HL-60/S4 treated with retinoic acid at 250 ng/mL for 4 days and 3 days (cell line): ENCODE results near the gene CBLN1.
"Not testable (repeated sequence)": the region's sequence is repeated elsewhere in the genome, so short reads cannot be mapped to it uniquely, and the experiment has no call there.

ENCODE experiments used
- in situ Hi-C: fragments of 300-500 bp; cut with MboI; formaldehyde crosslinking; loops from 2 replicates; pipeline ENCODE4 v1.7.0; 2022; ENCODE audit warnings: low sequenced_read_pairs

CBLN1 gene

DNA sequence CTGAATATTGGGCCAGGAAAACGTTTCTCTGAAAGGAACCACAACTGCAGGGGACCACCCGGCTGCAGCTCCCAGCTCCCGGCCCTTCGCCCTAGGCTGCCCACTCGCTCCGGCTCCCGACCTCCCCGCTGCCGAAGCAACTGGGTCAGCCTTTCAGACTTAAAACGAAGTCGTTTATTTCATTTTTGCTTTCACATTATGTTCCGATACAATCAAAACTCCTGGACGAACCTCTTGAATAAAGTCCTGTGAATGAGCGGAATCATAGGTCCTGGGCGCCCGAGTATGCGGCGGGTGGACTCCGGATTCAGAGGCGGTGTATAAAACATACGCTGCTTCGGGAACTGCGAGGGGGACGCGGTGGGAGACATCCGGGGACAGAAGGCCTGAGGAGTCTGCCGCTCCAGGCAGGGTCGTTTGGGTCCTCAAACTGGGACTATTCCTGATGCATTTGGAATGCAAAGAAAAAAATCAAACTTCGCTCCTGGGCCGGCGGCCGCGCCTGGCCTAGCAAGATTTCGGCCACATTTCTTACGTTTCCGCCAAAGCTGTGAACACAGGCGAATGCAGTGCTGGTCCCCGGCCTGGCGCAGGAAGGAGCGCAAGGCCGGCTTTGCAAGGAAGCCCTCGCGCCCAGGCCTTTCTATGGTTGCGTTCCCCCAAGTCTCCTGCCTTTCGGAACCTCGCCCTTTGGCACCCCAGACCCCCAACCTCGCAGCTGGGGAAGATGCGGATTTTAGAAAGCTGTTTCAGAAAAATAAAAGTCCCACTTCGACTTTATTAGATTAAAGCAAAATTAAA lies 3.7 kb downstream of the CBLN1 start:
- in situ Hi-C loops = no loop called here

GRCh38 chr16:49277386-49277742 lies 4.3 kb downstream of the CBLN1 start:
- in situ Hi-C loops = no loop called here

DNA sequence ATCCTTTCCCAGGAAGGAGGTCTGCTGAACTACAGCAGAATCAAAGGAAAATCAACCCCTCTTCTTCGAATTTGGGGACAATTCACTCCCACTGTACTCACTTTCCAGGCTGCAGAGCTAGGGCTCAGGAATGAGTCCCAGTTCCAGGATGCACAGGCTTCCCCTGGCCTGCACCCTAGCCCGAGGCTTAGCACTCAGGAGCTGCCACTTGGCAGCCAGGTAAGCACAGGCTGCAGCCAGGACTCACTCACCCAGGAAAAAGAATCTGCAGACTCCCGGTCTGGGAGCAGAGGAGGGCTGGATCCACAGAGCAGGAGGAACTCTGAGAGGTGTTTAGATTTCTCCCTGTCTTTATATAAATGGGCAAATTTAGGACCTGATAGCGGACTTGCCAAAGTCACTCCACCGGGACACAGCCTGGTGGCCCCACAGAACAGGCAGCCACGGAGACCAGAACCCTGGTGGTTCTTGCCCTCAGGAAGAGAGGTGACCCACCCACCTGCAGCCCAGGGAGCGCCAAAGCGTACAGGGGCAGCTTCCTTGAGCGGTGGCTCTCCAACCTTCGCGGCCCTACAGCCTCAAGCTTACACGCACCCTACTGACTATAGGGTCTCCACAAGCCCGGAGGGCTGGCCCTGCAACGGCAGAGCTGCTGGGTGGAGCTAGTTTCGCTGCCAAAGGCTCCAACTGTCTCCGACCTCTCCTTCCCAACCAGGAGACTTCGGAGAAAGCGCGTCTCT lies 4.8 kb downstream of the CBLN1 start:
- in situ Hi-C loops = no loop called here

DNA sequence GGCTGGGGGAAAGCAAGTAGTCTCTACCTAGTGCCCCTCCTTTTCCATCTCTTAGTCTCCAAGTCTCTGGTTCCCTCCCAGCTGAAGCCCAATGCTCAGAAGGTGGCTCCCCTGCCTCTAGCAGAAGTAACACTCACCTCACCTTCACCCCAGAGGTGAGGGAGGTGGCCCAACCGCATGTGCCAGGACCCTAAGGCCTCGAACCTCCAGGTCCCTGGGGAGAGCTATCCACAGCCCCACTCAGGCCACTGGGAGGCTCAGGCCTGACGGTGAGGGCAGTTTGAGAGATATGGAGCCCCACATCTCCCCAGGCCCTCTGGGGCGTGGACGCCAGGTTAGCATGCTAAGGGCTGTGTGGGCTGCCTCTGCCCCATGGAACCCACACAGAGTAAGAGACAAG lies 5.8 kb downstream of the CBLN1 start:
- in situ Hi-C loops = no loop called here

DNA sequence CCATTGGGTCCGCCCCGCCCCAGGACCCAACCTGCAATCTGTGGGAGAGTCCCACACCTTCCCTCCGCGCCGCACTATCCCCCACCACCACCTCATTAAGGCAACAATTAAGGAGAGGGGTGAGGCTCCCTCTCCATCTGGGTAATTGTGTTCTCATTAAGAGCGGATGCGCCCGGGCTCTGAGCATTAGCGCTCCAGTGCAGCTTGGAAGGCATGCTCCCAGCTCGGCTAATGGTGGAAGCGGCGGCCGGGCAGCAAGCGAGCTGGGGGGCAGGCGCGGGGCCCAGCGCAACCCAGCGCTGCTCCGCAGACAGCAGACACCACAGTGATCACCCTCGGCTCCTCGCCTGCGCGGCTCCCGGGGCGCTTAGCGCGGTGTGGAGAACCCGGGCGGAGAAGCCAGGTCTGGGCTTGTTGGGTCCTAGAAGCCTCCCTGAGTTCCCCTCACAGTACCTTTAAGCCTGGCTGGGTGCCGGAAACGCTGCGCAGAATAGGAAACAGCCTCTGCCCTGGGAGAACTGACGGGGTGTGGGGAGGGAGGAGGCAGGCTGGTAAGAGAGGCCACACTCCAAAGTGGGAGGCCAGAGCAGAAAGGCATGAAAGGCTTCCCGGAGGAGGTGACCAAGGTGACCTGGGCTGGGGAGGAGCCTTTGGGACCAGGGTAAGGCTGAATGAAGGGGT lies 6.4 kb downstream of the CBLN1 start:
- in situ Hi-C loops = no loop called here

DNA sequence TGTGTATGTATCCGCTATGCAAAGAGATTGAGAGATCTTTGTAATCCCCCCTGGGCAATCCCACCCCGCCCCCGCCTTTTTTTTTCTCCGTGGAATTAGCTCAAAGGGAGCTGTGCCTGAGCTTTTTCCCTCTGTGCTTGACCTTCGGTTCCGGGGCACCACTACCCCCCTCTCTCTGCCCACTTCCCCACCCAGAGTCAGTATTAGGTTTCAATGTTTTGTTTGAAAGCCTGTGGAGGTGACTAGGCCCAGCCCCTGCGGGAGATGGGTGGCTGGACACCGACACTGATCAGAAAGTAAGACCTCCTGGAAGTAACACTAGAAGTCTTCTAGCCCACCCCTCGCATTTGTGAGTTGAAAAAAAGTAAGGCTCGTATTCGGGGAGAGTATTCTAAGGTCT lies 7.0 kb downstream of the CBLN1 start:
- in situ Hi-C loops = no loop called here

- in situ Hi-C loops = no loop called here
Observed at GRCh38 chr16:49273771-49274170, 7.9 kb downstream of the CBLN1 start.

DNA sequence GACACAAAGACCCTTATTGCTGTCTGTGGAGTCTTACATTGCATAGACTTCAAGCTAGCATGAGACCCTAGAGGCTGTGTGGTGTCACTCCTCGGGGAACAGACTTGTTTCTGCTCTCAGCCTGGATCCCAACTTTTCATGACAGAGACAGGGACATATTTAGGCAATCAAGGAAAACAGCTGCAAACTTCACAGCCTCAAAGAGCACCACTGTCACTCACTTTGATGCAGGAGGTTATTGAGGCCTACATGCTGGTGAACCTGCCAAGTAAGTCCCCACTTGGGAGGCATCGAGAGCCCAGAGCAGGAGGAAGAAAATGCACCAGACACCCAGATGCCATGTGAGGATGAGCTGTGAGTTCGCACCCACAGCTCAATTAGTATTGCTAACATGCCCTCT lies 10.3 kb downstream of the CBLN1 start:
- in situ Hi-C loops = no loop called here

- in situ Hi-C loops = no loop called here
Observed at GRCh38 chr16:49269201-49269600, 12.4 kb downstream of the CBLN1 start.

GRCh38 chr16:49268667-49269066 lies 13.0 kb downstream of the CBLN1 start:
- in situ Hi-C loops = no loop called here

- in situ Hi-C loops = no loop called here
Observed at GRCh38 chr16:49262501-49262900, 19.1 kb downstream of the CBLN1 start.

- in situ Hi-C loops = no loop called here
Observed at GRCh38 chr16:49261930-49262329, 19.7 kb downstream of the CBLN1 start.

DNA sequence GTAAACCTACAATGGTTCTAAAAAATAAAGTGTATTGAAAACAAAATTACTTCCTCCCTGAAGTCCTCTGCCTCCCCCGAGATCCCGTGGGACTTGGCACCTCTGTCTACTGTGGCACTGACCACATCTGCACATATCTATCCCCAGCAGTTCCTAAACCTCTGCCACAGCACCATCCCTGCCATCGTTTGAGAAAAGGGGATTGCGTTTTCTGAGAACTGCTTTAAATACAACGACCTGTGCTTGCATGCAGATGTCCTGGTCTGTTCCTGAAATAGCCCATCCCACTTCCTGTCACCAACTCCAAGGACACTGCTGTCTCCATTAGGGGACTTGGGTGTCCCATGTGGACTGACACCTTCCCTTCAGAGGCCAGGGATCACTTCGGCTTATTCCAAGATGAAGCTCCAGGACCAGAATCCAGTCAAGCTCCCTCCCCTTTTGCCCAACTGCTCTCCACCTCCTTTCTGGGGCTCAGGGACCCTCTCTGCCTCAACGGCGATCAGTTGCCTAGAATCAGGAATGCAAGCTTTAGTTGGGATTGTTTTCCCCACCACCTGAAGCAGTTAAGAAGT lies 20.6 kb downstream of the CBLN1 start:
- in situ Hi-C loops = no loop called here

DNA sequence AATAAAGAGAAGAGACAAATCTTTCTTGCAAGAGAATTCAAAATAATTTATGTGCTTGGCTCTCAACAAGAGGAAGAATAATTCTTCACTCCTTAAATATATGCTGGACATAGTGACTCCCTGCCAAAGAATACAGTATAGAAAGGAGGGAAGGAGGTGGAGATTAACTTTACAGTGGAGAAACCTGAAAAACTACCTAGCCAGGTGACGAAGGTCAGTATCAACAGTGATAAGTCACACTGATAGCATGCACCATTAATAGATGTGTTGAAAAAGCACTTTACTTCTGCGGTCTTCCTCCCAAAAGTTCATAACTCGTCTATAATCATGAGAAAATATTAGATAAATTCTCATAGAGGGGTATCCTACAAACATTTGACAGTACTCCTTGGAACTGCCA lies 21.4 kb downstream of the CBLN1 start:
- in situ Hi-C loops = no loop called here

GRCh38 chr16:49259330-49259729 lies 22.3 kb downstream of the CBLN1 start:
- in situ Hi-C loops = no loop called here

GRCh38 chr16:49250689-49251088 lies 30.9 kb downstream of the CBLN1 start:
- in situ Hi-C loops = no loop called here

DNA sequence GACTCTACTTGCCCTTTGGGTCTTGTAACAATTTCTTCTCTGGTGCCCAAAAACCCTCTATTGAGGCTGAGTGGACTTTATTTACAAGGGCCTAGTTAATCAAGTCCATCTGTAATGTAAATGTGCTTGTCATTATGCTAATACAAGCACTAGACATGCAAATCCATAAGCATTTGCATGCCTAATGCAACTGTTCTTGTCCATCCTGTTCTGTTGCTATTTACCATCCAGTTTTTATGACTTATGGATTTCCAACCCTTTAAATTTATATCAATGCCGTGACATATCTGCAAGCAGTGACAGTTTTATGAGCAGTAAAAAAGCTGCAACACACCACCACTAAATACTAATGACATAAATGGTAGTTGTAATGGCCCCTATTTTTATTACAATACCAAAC lies 33.4 kb downstream of the CBLN1 start:
- in situ Hi-C loops = no loop called here

DNA sequence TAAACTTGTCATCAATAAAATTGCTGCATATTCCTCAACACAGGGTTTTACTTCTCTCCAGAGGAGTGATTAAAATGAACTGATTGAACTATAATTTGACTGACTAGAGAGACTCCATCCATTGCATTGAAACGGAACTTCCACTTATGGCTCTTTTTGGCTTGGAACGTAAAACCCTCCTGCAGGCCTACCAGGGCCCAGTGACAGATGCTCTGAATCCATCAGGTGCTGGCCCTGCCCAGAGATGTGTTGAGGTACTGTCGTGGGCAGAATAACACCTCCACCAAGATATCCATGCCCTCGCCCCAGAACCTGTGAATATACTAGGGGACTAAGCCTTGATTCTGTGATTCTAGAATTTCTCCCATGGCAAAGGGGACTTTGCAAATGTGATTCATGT lies 45.4 kb downstream of the CBLN1 start:
- in situ Hi-C loops = no loop called here

- in situ Hi-C loops = not testable (repeated sequence)
Observed at GRCh38 chr16:49228335-49228734, 53.3 kb downstream of the CBLN1 start.
